Measurements from ENCODE around the gene CCT6B.
"Not testable (repeated sequence)": the region's sequence is repeated elsewhere in the genome, so short reads cannot be mapped to it uniquely, and the experiment has no call there.

The CCT6B gene

GRCh38 chr17:34979650-34980352 is 18.5 kb upstream of the CCT6B start:
- no peak for DNase-seq (ENCODE audit: insufficient read length)

GRCh38 chr17:34979153-34979552 is 17.9 kb upstream of the CCT6B start:
- TF ChIP-seq POLR2AphosphoS5 (IDR thresholded peaks at IDR 0.05; ENCODE audit: low read depth, low read length): no peak
- TF ChIP-seq TAF1 (IDR thresholded peaks at IDR 0.05; ENCODE audit: borderline replicate concordance, low read depth, low read length): no peak
- no peak for TF ChIP-seq POLR2A (IDR thresholded peaks at IDR 0.05; ENCODE audit: low read depth, low read length)
- DNase-seq (ENCODE audit: insufficient read length) (no peak), FAIRE-seq (no peak)

More at GRCh38 chr17:34979650-34980352, 18.5 kb upstream of the CCT6B start:
- no peak for TF ChIP-seq POLR2AphosphoS5 (IDR thresholded peaks at IDR 0.05; ENCODE audit: low read depth, low read length)
- no peak for TF ChIP-seq TAF1 (IDR thresholded peaks at IDR 0.05; ENCODE audit: borderline replicate concordance, low read depth, low read length)
- no peak for TF ChIP-seq POLR2A (IDR thresholded peaks at IDR 0.05; ENCODE audit: low read depth, low read length)
- FAIRE-seq: no peak

GRCh38 chr17:34974794-34975785 is 13.8 kb upstream of the CCT6B start:
- FAIRE-seq (no peak), DNase-seq (ENCODE audit: insufficient read length) (no peak)
- TF ChIP-seq POLR2AphosphoS5 (IDR thresholded peaks at IDR 0.05; ENCODE audit: low read depth, low read length) (no peak), TAF1 (IDR thresholded peaks at IDR 0.05; ENCODE audit: borderline replicate concordance, low read depth, low read length) (no peak), POLR2A (IDR thresholded peaks at IDR 0.05; ENCODE audit: low read depth, low read length) (no peak)

- DNase-seq (ENCODE audit: insufficient read length) (no peak), FAIRE-seq (no peak)
- no peak for TF ChIP-seq POLR2A (IDR thresholded peaks at IDR 0.05; ENCODE audit: low read depth, low read length)
- TF ChIP-seq POLR2AphosphoS5 (IDR thresholded peaks at IDR 0.05; ENCODE audit: low read depth, low read length): no peak
- no peak for TF ChIP-seq TAF1 (IDR thresholded peaks at IDR 0.05; ENCODE audit: borderline replicate concordance, low read depth, low read length)
These were observed 12.9 kb upstream of the CCT6B start for GRCh38 chr17:34974179-34974578.

DNA sequence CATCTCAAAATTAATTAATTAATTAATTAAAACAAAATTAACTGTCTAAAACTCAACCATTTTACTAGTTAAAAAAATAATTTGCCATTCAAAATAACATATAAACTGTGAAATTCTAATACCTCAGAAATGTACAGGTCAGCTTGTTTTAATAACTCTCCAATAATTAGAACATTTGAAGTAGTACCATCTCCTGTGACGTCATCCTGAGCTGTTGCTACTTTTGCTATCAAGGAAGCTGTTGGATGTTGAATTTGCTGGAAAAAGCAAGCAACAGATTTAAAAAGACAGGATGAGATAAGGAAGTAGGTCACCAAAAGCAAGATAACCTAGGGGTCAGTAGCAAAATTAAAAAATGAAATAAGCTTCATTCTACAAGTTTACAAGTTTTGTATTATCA is 2.8 kb downstream of the CCT6B start:
- no peak for TF ChIP-seq POLR2AphosphoS5 (IDR thresholded peaks at IDR 0.05; ENCODE audit: low read depth, low read length)
- no peak for TF ChIP-seq TAF1 (IDR thresholded peaks at IDR 0.05; ENCODE audit: borderline replicate concordance, low read depth, low read length)
- no peak for TF ChIP-seq POLR2A (IDR thresholded peaks at IDR 0.05; ENCODE audit: low read depth, low read length)
- DNase-seq (ENCODE audit: insufficient read length) (no peak), FAIRE-seq (no peak)

- DNase-seq (ENCODE audit: insufficient read length); FAIRE-seq: not testable (repeated sequence)
These were observed 10.5 kb downstream of the CCT6B start for GRCh38 chr17:34950780-34951179.

DNA sequence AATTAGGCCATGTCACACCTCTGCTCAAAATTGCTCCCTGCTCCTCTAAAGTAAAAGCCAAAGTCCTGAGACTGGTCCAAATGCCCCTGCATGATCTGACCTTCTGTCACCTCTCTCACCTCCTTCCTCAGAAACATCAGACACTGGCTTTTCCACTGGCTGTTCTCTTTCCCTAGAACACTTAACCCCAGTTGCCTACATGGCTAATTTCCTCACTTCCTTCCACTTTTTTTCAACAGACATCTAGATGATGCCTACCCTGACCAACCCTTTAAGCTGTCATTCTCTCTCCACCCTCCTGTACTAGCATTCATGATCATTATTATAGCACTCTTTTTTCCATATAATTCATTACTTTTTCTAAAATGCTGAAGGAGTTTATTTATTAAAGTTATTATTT is 31.0 kb downstream of the CCT6B start:
- TF ChIP-seq TAF1 (IDR thresholded peaks at IDR 0.05; ENCODE audit: borderline replicate concordance, low read depth, low read length): no peak

GRCh38 chr17:34926661-34927060 is 34.6 kb downstream of the CCT6B start:
- FAIRE-seq: no peak
- TF ChIP-seq POLR2AphosphoS5 (IDR thresholded peaks at IDR 0.05; ENCODE audit: low read depth, low read length) (no peak), TAF1 (IDR thresholded peaks at IDR 0.05; ENCODE audit: borderline replicate concordance, low read depth, low read length) (no peak), POLR2A (IDR thresholded peaks at IDR 0.05; ENCODE audit: low read depth, low read length) (no peak)

More for the DNA sequence above, 31.0 kb downstream of the CCT6B start:
- DNase-seq (ENCODE audit: insufficient read length) (no peak), FAIRE-seq (no peak)

DNA sequence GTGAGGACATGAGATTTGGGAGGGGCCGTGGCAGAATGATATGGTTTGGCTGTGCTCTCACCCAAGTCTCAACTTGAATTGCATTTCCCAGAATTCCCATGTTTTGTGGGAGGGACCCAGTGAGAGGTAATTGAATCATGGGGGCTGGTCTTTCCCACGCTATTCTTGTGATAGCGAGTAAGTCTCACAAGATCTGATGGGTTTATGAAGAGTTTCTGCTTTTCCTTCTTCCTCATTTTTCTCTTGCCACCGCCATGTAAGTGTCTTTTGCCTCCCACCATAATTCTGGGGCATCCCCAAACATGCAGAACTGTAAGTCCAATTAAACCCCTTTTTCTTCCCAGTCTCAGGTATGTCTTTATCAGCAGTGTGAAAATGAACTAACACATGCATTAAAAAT is 40.6 kb downstream of the CCT6B start:
- TF ChIP-seq POLR2AphosphoS5 (IDR thresholded peaks at IDR 0.05; ENCODE audit: low read depth, low read length) (no peak), TAF1 (IDR thresholded peaks at IDR 0.05; ENCODE audit: borderline replicate concordance, low read depth, low read length) (no peak), POLR2A (IDR thresholded peaks at IDR 0.05; ENCODE audit: low read depth, low read length) (no peak)
- FAIRE-seq (no peak), DNase-seq (ENCODE audit: insufficient read length) (no peak)

More at GRCh38 chr17:34926661-34927060, 34.6 kb downstream of the CCT6B start:
- DNase-seq (ENCODE audit: insufficient read length): no peak

GRCh38 chr17:34917381-34917780 is 43.9 kb downstream of the CCT6B start:
- DNase-seq (ENCODE audit: insufficient read length) (no peak), FAIRE-seq (no peak)
- TF ChIP-seq POLR2AphosphoS5 (IDR thresholded peaks at IDR 0.05; ENCODE audit: low read depth, low read length) (no peak), POLR2A (IDR thresholded peaks at IDR 0.05; ENCODE audit: low read depth, low read length) (no peak), TAF1 (IDR thresholded peaks at IDR 0.05; ENCODE audit: borderline replicate concordance, low read depth, low read length) (no peak)

- FAIRE-seq (no peak), DNase-seq (ENCODE audit: insufficient read length) (no peak)
- no peak for TF ChIP-seq TAF1 (IDR thresholded peaks at IDR 0.05; ENCODE audit: borderline replicate concordance, low read depth, low read length)
- TF ChIP-seq POLR2A (IDR thresholded peaks at IDR 0.05; ENCODE audit: low read depth, low read length): no peak
- TF ChIP-seq POLR2AphosphoS5 (IDR thresholded peaks at IDR 0.05; ENCODE audit: low read depth, low read length): no peak
These were observed 45.1 kb downstream of the CCT6B start for GRCh38 chr17:34916120-34916519.

DNA sequence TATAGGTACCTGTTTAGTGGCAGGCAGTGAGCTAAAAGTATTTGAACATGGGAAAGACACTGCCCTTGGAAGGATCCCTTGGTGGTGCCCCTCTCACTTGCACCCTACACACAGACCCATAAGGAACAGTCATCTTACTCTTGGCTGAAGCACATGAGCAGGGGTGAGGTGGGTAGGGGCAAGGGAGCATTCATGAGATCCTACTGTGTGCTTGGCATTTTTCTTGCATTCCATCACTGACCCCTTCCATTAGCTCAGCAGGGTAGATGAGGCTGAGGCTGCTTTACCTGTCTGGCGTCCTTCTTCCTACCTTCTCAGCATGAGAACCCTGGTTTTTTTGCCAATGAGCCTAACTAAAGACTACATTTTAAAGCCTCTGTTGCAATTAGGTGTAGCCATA is 48.3 kb downstream of the CCT6B start:
- FAIRE-seq (no peak), DNase-seq (ENCODE audit: insufficient read length) (no peak)
- TF ChIP-seq POLR2A (IDR thresholded peaks at IDR 0.05; ENCODE audit: low read depth, low read length) (no peak), POLR2AphosphoS5 (IDR thresholded peaks at IDR 0.05; ENCODE audit: low read depth, low read length) (no peak), TAF1 (IDR thresholded peaks at IDR 0.05; ENCODE audit: borderline replicate concordance, low read depth, low read length) (no peak)
